Thymus (tissue), 11 donors: Measurements from ENCODE around the gene EDIL3. TPM values are rescaled to one million over a fixed set of nuclear protein-coding genes. Genes with fewer than 3 reads are reported as not detected.

ENCODE experiments used
- DNase-seq, 9 donors: peaks; one replicate each; pipeline ENCODE4 v3.0.0-alpha.2; 2013; ENCODE audit warnings: low spot score in 9 of 9, low read depth in 6 of 9, missing footprints in 1 of 9
- H3K27ac ChIP-seq, 2 donors: one replicate each; pipeline ENCODE4 v1.5.1; 2013; ENCODE audit warnings: control low read depth in 1 of 2, low read depth in 1 of 2, low read length in 1 of 2, mild to moderate bottlenecking in 1 of 2, moderate library complexity in 1 of 2
- H3K27me3 ChIP-seq, 2 donors: one replicate each; pipeline ENCODE4 v1.5.1; 2013; ENCODE audit warnings: low read length in 1 of 2; ENCODE audit not compliant: control insufficient read depth in 2 of 2, insufficient read depth in 1 of 2
- H3K36me3 ChIP-seq, 2 donors: one replicate each; pipeline ENCODE4 v1.5.1; 2013; ENCODE audit warnings: low read length in 1 of 2, mild to moderate bottlenecking in 1 of 2, moderate library complexity in 1 of 2; ENCODE audit not compliant: control insufficient read depth in 2 of 2, insufficient read depth in 2 of 2
- H3K4me1 ChIP-seq, 2 donors: one replicate each; pipeline ENCODE4 v1.5.1; 2013; ENCODE audit warnings: low read length in 2 of 2; ENCODE audit not compliant: control insufficient read depth in 2 of 2, insufficient read depth in 2 of 2
- H3K4me3 ChIP-seq, 2 donors: one replicate each; pipeline ENCODE4 v1.5.1; 2013; ENCODE audit warnings: low read length in 2 of 2, control low read depth in 1 of 2, mild to moderate bottlenecking in 1 of 2
- H3K9me3 ChIP-seq, 2 donors: one replicate each; pipeline ENCODE4 v1.5.1; 2013; ENCODE audit warnings: low read length in 1 of 2, mild to moderate bottlenecking in 1 of 2; ENCODE audit not compliant: control insufficient read depth in 2 of 2, insufficient read depth in 1 of 2
- WGBS: extraction: QIAGEN DNeasy Blood & Tissue Kit; methylation state at CpG from one replicate; pipeline ENCODE4 v1.1.7; 2013; 5-methylcytosine and 5-hydroxymethylcytosine counted together
- polyA plus RNA-seq: library from polyadenylated mRNA; stranded (reverse); fragments of 200-250 nt; gene quantifications from one replicate; pipeline ENCODE4 v1.2.3, GENCODE V29; 2013
- total RNA-seq: library from RNA; stranded (reverse); fragments of 120-200 nt; gene quantifications from one replicate; pipeline ENCODE4 v1.2.4, GENCODE V29; 2013
- donor health status: healthy.

Gene EDIL3
- total and polyA plus RNA-seq, 2 donors: 0.52 to 2.9 TPM

- WGBS: 80% methylated on average over 1 of the region's 1 CpG
- Histone ChIP-seq H3K9me3 (no peaks in the 10 kb centered on the region), H3K4me3 (no peak overlapping the region), H3K36me3 (no peaks in the 10 kb centered on the region), H3K27ac (no peak overlapping the region), H3K4me1 (no peaks in the 10 kb centered on the region), H3K27me3 (no peaks in the 10 kb centered on the region)
- no peak for DNase-seq
These were observed 417.3 kb downstream of the EDIL3 start for GRCh38 chr5:83967417-83967816.

GRCh38 chr5:83965441-83965840, 419.2 kb downstream of the EDIL3 start:
- no peaks in the 10 kb centered on the region for H3K27me3 ChIP-seq
- WGBS: 5% methylated on average over 3 of the region's 3 CpGs

GRCh38 chr5:83964271-83964670, 420.4 kb downstream of the EDIL3 start:
- no peak overlapping the region for H3K27ac ChIP-seq
- H3K4me1 ChIP-seq: no peaks in the 10 kb centered on the region
- no peaks in the 10 kb centered on the region for H3K9me3 ChIP-seq
- H3K4me3 ChIP-seq: no peak overlapping the region
- no peaks in the 10 kb centered on the region for H3K36me3 ChIP-seq
- H3K27me3 ChIP-seq: no peaks in the 10 kb centered on the region
- peak in 1 of 9 donors; percentile 5 for DNase-seq
- 11% methylated on average over 1 of the region's 1 CpG for WGBS

More at GRCh38 chr5:83965441-83965840, 419.2 kb downstream of the EDIL3 start:
- Histone ChIP-seq H3K4me3 (no peak overlapping the region), H3K36me3 (no peaks in the 10 kb centered on the region), H3K27ac (no peak overlapping the region), H3K4me1 (no peaks in the 10 kb centered on the region), H3K9me3 (no peaks in the 10 kb centered on the region)
- DNase-seq: no peak

GRCh38 chr5:83957188-83957587, 427.5 kb downstream of the EDIL3 start:
- no peaks in the 10 kb centered on the region for H3K27me3 ChIP-seq
- no peak for DNase-seq
- H3K9me3 ChIP-seq: no peaks in the 10 kb centered on the region
- H3K36me3 ChIP-seq: no peaks in the 10 kb centered on the region
- 90% methylated on average over 1 of the region's 1 CpG for WGBS
- no peak overlapping the region for H3K27ac ChIP-seq
- no peak overlapping the region for H3K4me3 ChIP-seq
- no peaks in the 10 kb centered on the region for H3K4me1 ChIP-seq

- no peaks in the 10 kb centered on the region for H3K9me3 ChIP-seq
- no peaks in the 10 kb centered on the region for H3K4me1 ChIP-seq
- H3K27me3 ChIP-seq: no peaks in the 10 kb centered on the region
- no peak overlapping the region for H3K4me3 ChIP-seq
- H3K27ac ChIP-seq: no peak overlapping the region
- H3K36me3 ChIP-seq: no peaks in the 10 kb centered on the region
- DNase-seq: no peak
These were observed 428.3 kb downstream of the EDIL3 start for GRCh38 chr5:83956386-83956785.

GRCh38 chr5:83955916-83956315, 428.8 kb downstream of the EDIL3 start:
- 100% methylated on average over 1 of the region's 1 CpG for WGBS
- Histone ChIP-seq H3K9me3 (no peaks in the 10 kb centered on the region), H3K4me3 (no peak overlapping the region), H3K27me3 (no peaks in the 10 kb centered on the region), H3K27ac (no peak overlapping the region), H3K4me1 (no peaks in the 10 kb centered on the region), H3K36me3 (no peaks in the 10 kb centered on the region)
- no peak for DNase-seq

- no peak overlapping the region for H3K27ac ChIP-seq
- no peaks in the 10 kb centered on the region for H3K9me3 ChIP-seq
- H3K36me3 ChIP-seq: no peaks in the 10 kb centered on the region
- H3K4me3 ChIP-seq: no peak overlapping the region
- H3K27me3 ChIP-seq: no peaks in the 10 kb centered on the region
- DNase-seq: no peak
- WGBS: 96% methylated on average over 3 of the region's 3 CpGs
- H3K4me1 ChIP-seq: no peaks in the 10 kb centered on the region
These were observed 436.9 kb downstream of the EDIL3 start for GRCh38 chr5:83947763-83948162.

- Histone ChIP-seq H3K4me1 (no peaks in the 10 kb centered on the region), H3K36me3 (no peaks in the 10 kb centered on the region), H3K27ac (no peak overlapping the region), H3K9me3 (no peaks in the 10 kb centered on the region), H3K4me3 (no peak overlapping the region), H3K27me3 (no peaks in the 10 kb centered on the region)
- 90% methylated on average over 6 of the region's 6 CpGs for WGBS
- DNase-seq: no peak
These were observed 438.2 kb downstream of the EDIL3 start for GRCh38 chr5:83946516-83946915.

- no peak overlapping the region for H3K27ac ChIP-seq
- DNase-seq: no peak
- no peaks in the 10 kb centered on the region for H3K36me3 ChIP-seq
- no peaks in the 10 kb centered on the region for H3K4me1 ChIP-seq
- H3K9me3 ChIP-seq: no peaks in the 10 kb centered on the region
- H3K4me3 ChIP-seq: no peak overlapping the region
- WGBS: 98% methylated on average over 1 of the region's 1 CpG
- H3K27me3 ChIP-seq: no peaks in the 10 kb centered on the region
These were observed 442.5 kb downstream of the EDIL3 start for GRCh38 chr5:83942155-83942554.

- WGBS: 62% methylated on average over 1 of the region's 1 CpG
These were observed 446.8 kb downstream of the EDIL3 start for GRCh38 chr5:83937837-83938236.

More at GRCh38 chr5:83937837-83938236, 446.8 kb downstream of the EDIL3 start:
- Histone ChIP-seq H3K4me3 (no peak overlapping the region), H3K9me3 (no peaks in the 10 kb centered on the region), H3K4me1 (no peaks in the 10 kb centered on the region), H3K27me3 (no peaks in the 10 kb centered on the region), H3K36me3 (no peaks in the 10 kb centered on the region), H3K27ac (no peak overlapping the region)
- no peak for DNase-seq
